T-helper 22 cell (primary cell): ENCODE results near the gene TERT.

Experiments used
- DNase-seq: peaks from one replicate; pipeline ENCODE4 v3.0.0-alpha.2; 2020; ENCODE audit warnings: low read depth

Gene TERT

GRCh38 chr5:1219098-1219767, 75.6 kb downstream of the TERT start:
- no peak for DNase-seq

GRCh38 chr5:1218351-1219080, 76.4 kb downstream of the TERT start:
- no peak for DNase-seq

GRCh38 chr5:1217596-1218206, 77.2 kb downstream of the TERT start:
- DNase-seq, result no peak

GRCh38 chr5:1216918-1217295, 78.0 kb downstream of the TERT start:
- DNase-seq, result no peak

- DNase-seq, result no peak
These were observed 78.5 kb downstream of the TERT start for GRCh38 chr5:1216211-1216917.

GRCh38 chr5:1215320-1216096, 79.4 kb downstream of the TERT start:
- no peak for DNase-seq

GRCh38 chr5:1214936-1215220, 80.0 kb downstream of the TERT start:
- DNase-seq, result no peak

GRCh38 chr5:1214163-1214935, 80.5 kb downstream of the TERT start:
- no peak for DNase-seq

- DNase-seq, result no peak
These were observed 81.2 kb downstream of the TERT start for GRCh38 chr5:1213508-1214162.

- DNase-seq, result no peak
These were observed 82.0 kb downstream of the TERT start for GRCh38 chr5:1212881-1213280.

- DNase-seq, result no peak
These were observed 82.6 kb downstream of the TERT start for GRCh38 chr5:1212271-1212670.

GRCh38 chr5:1211701-1212100, 83.2 kb downstream of the TERT start:
- DNase-seq, result no peak

GRCh38 chr5:1210832-1211251, 84.0 kb downstream of the TERT start:
- DNase-seq, result no peak

GRCh38 chr5:1209896-1210776, 84.7 kb downstream of the TERT start:
- DNase-seq, result no peak

GRCh38 chr5:1209489-1209852, 85.4 kb downstream of the TERT start:
- DNase-seq, result no peak

GRCh38 chr5:1208743-1209488, 86.0 kb downstream of the TERT start:
- DNase-seq, result no peak

- no peak for DNase-seq
These were observed 86.6 kb downstream of the TERT start for GRCh38 chr5:1208221-1208742.

GRCh38 chr5:1207555-1207954, 87.3 kb downstream of the TERT start:
- no peak for DNase-seq
